Stomach (tissue), 4 donors: ENCODE results near the gene LRFN2.

Experiments
- POLR2A ChIP-seq, 4 donors: fragments of 450-650 bp; IDR thresholded peaks; one replicate each; pipeline ENCODE4 v1.6.1; 2016; ENCODE audit warnings: antibody characterized with exemption in 4 of 4, control low read depth in 2 of 4, mild to moderate bottlenecking in 1 of 4, moderate library complexity in 1 of 4
- TF ChIP-seq, protein P1 (sequence below), 7 experiments: fragments of 450-650 bp in 4 of 7; fragments of 200-600 bp in 3 of 7; sonication (generic) in 3 of 7; IDR thresholded peaks; one replicate each; pipeline ENCODE4 v1.5.1; 2016 to 2019; ENCODE audit warnings: antibody characterized with exemption in 7 of 7, control low read depth in 2 of 7, mild to moderate bottlenecking in 1 of 7

DNA sequence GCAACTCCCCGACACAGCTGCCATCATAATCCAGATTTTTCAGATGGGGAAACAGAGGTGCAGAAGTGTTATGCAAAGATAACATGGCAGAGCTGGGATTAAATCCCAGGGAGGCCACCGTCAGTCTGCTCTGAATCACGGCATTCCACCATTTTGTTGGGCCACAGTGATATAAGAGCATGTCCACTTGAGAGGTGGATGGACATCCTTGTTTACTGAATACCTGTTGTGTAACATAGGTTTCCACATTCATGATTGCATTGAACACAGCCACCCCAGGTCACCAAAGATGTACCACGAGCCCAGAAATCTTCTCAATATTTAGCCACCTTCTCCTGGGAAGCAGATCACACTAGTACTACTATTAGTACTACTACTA lies 191.5 kb downstream of the LRFN2 start:
- TF ChIP-seq, protein P1, sequence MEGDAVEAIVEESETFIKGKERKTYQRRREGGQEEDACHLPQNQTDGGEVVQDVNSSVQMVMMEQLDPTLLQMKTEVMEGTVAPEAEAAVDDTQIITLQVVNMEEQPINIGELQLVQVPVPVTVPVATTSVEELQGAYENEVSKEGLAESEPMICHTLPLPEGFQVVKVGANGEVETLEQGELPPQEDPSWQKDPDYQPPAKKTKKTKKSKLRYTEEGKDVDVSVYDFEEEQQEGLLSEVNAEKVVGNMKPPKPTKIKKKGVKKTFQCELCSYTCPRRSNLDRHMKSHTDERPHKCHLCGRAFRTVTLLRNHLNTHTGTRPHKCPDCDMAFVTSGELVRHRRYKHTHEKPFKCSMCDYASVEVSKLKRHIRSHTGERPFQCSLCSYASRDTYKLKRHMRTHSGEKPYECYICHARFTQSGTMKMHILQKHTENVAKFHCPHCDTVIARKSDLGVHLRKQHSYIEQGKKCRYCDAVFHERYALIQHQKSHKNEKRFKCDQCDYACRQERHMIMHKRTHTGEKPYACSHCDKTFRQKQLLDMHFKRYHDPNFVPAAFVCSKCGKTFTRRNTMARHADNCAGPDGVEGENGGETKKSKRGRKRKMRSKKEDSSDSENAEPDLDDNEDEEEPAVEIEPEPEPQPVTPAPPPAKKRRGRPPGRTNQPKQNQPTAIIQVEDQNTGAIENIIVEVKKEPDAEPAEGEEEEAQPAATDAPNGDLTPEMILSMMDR (IDR thresholded peaks at IDR 0.05), result no peak
- no peak for TF ChIP-seq POLR2A (IDR thresholded peaks at IDR 0.05)
